Activated effector memory CD4-positive, alpha-beta T cell treated with anti-CD3 and anti-CD28 coated beads, Interleukin-2, amount 50 U/mL, for 16 hours (primary cell): Measurements from ENCODE around the gene SLC7A9.
A peak's percentile ranks its signal among the peaks of the same experiment; 100 is the strongest.
"Not testable (repeated sequence)": the region's sequence is repeated elsewhere in the genome, so short reads cannot be mapped to it uniquely, and the experiment has no call there.

Experiments
- DNase-seq: peaks from one replicate; pipeline ENCODE4 v3.0.0-alpha.2; 2020

Gene SLC7A9

GRCh38 chr19:32863301-32863700 lies 6.3 kb downstream of the SLC7A9 start:
- no peak for DNase-seq

- no peak for DNase-seq
These were observed 6.8 kb downstream of the SLC7A9 start for GRCh38 chr19:32862741-32863140.

- DNase-seq, result no peak
These were observed 7.4 kb downstream of the SLC7A9 start for GRCh38 chr19:32862173-32862572.

- no peak for DNase-seq
These were observed 8.0 kb downstream of the SLC7A9 start for GRCh38 chr19:32861596-32861995.

- no peak for DNase-seq
These were observed 10.0 kb downstream of the SLC7A9 start for GRCh38 chr19:32859591-32859990.

- DNase-seq, result no peak
These were observed 11.0 kb downstream of the SLC7A9 start for GRCh38 chr19:32858559-32858958.

GRCh38 chr19:32858155-32858554 lies 11.4 kb downstream of the SLC7A9 start:
- no peak for DNase-seq

GRCh38 chr19:32857584-32857983 lies 12.0 kb downstream of the SLC7A9 start:
- no peak for DNase-seq

GRCh38 chr19:32856818-32857217 lies 12.7 kb downstream of the SLC7A9 start:
- not testable (repeated sequence) for DNase-seq

GRCh38 chr19:32852216-32852615 lies 17.4 kb downstream of the SLC7A9 start:
- no peak for DNase-seq

GRCh38 chr19:32848035-32848434 lies 21.5 kb downstream of the SLC7A9 start:
- DNase-seq, result not testable (repeated sequence)

- peak; percentile 51 for DNase-seq
These were observed 25.8 kb downstream of the SLC7A9 start for GRCh38 chr19:32843716-32844245.

- DNase-seq, result no peak
These were observed 27.5 kb downstream of the SLC7A9 start for GRCh38 chr19:32842061-32842460.

GRCh38 chr19:32837531-32837930 lies 32.0 kb downstream of the SLC7A9 start:
- no peak for DNase-seq

- not testable (repeated sequence) for DNase-seq
These were observed 36.2 kb downstream of the SLC7A9 start for GRCh38 chr19:32833388-32833787.

- not testable (repeated sequence) for DNase-seq
These were observed 36.7 kb downstream of the SLC7A9 start for GRCh38 chr19:32832825-32833224.

GRCh38 chr19:32832094-32832493 lies 37.5 kb downstream of the SLC7A9 start:
- DNase-seq, result not testable (repeated sequence)

- DNase-seq, result no peak
These were observed 38.0 kb downstream of the SLC7A9 start for GRCh38 chr19:32831611-32832010.

GRCh38 chr19:32830231-32831014 lies 39.1 kb downstream of the SLC7A9 start:
- no peak for DNase-seq

- no peak for DNase-seq
These were observed 40.1 kb downstream of the SLC7A9 start for GRCh38 chr19:32829345-32829896.

GRCh38 chr19:32828643-32829344 lies 40.8 kb downstream of the SLC7A9 start:
- no peak for DNase-seq

- no peak for DNase-seq
These were observed 41.4 kb downstream of the SLC7A9 start for GRCh38 chr19:32828139-32828538.

GRCh38 chr19:32824916-32825608 lies 44.5 kb downstream of the SLC7A9 start:
- DNase-seq, result no peak
